Right lobe of liver (tissue), 4 donors: Measurements from ENCODE around the gene HOTAIR.

ENCODE experiments used
- CTCF ChIP-seq, 4 donors: fragments of 200-600 bp in 3 of 4; fragments of 450-650 bp in 1 of 4; IDR thresholded peaks; one replicate each; pipeline versions ENCODE4 v1.5.1 to v1.8.0; 2016 to 2022; ENCODE audit warnings: antibody characterized with exemption in 4 of 4, mild to moderate bottlenecking in 2 of 4
- POLR2A ChIP-seq: fragments of 450-650 bp; IDR thresholded peaks from one replicate; pipeline ENCODE4 v1.6.1; 2017; ENCODE audit warnings: antibody characterized with exemption, mild to moderate bottlenecking
- donor health status: DM: no; HTN: no; CAD: no.
- donor health status: DM: no; HTN: no; CAD: no.
- donor health status: DM: no; HTN: yes; CAD: no.

- TF ChIP-seq CTCF (IDR thresholded peaks at IDR 0.05) = no peak
- no peak for TF ChIP-seq POLR2A
These were observed 33.6 kb downstream of the HOTAIR start for GRCh38 chr12:53941187-53941586.
